ACHN (cell line): ENCODE measurements around the gene TSFM.
A peak's percentile ranks its signal among the peaks of the same experiment; 100 is the strongest.

Experiments
- DNase-seq: peaks from one replicate; pipeline ENCODE4 v3.0.0-alpha.2; 2015
- in situ Hi-C: cut with HindIII; loops from 2 replicates; pipeline ENCODE4 v1.10.0; 2017; ENCODE audit warnings: low sequenced_read_pairs, low pct_ligation_motif_present, low pct_unique_long_range_greater_than_20kb

The TSFM gene

DNA sequence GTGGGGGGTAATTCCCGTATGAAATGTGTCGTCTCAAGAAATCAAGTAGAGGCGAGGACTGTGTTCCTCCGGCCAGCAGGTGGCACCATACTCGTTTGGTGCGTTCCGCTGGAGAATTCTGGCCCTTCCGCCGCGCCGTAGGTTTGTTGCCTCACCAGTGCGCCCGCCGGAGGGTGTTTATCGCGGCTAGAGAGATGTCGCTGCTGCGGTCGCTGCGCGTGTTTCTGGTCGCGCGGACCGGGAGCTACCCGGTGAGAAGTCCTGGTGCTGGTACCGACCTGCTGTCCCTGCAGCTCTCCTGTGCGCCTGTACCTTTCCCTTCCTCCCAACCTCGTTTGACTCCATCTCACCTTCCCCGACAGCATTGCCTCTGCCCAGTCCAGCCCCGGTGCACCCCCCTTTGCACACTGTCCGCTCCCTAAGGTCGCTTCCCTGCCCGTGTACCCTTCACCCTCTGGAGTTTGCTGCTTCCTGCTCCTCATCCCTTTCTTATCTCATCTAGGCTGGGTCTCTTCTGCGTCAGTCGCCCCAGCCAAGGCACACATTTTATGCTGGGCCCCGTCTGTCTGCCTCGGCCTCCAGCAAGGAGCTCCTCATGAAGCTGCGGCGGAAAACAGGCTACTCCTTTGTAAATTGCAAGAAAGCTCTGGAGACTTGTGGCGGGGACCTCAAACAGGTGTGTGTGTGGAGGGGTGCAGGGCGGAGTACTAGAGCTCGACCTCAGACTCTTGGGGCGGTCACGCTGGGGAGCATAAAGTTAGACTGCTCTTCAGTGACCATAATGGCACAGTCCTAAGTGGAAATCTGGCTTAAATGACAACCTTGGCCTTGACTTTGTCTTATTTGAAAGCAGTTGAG, at the start of gene TSFM:
Gene TSFM (plus strand): TSS at position 180 of the 858 bp plus-strand sequence. CDS start 15 bp downstream, at position 195.
- peak; percentile 98 for DNase-seq

DNA sequence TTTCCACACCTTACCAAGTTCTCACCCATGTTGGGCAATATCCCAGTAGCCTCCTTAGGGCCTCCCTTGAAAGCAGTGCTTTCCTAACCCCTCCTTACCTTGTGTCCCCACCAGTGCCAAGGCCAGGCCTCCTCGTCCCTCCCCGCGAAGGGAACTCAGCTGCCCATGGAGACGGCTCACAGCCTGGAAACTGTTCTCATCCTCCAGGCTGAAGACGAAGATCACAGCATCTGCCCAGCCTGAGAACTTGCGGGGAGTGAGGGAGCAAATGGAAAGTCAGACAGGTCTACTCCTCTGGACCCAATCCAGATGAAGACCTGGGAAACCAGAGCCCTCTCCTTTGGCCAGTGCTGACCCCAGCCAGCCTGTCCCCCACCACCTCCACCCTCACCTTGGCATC, 48.7 kb upstream of the TSFM start:
- DNase-seq, result no peak
- in situ Hi-C loops, result no loop called here

More for the DNA sequence above, at the start of gene TSFM:
- in situ Hi-C loops, result no loop called here

DNA sequence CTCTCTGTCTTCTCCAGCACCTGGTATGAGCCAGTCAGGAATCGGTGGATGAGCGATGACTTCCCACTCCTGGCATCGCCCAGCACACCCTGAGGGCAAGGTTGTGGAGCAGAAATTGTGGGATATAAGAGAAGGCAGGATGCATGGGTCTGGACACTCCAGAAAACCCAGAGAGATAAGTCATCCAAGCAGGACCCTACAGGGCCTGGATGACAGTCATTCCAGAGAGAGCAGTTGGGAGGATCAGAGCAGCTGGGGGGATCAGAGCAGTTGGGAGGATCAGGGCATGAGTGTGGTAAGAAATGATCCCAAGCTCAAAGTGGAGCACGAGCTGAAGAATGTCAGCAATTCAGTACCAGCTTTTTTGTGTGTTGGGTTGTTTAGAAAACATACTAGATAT, 48.0 kb upstream of the TSFM start:
- in situ Hi-C loops, result no loop called here
- DNase-seq, result no peak

DNA sequence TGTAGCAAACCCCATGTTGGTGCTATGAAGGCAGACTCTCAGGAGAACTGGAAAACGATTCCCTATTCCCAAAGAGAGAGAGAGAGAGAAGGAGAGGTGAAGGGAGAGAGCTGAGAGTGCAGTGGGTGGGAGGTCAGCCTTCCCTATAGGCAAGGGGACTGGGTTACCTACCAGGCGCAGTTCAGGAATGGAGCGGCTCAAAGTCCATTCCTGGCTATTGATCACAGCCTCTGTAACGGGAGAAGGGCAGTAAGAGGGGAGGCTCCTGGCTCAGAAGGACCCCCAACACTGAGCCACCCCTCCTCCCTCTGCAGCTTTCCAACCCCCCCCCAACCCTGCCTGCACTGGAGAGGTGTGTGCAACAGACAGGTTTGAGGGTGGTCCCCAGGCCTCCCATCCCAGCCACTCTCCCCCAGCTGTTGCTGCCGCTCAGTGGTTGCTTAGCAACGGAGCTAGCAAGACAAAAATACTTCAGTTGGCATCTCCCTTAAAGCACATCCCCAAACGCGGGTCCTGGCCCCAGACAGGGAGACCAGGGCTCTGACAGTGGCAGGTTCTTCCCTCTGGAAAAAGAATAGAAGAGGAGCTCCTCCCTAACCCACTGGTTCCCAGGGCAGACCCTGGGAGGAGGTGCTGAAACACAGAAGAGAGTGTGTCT, 47.3 kb upstream of the TSFM start:
- in situ Hi-C loops, result no loop called here

DNA sequence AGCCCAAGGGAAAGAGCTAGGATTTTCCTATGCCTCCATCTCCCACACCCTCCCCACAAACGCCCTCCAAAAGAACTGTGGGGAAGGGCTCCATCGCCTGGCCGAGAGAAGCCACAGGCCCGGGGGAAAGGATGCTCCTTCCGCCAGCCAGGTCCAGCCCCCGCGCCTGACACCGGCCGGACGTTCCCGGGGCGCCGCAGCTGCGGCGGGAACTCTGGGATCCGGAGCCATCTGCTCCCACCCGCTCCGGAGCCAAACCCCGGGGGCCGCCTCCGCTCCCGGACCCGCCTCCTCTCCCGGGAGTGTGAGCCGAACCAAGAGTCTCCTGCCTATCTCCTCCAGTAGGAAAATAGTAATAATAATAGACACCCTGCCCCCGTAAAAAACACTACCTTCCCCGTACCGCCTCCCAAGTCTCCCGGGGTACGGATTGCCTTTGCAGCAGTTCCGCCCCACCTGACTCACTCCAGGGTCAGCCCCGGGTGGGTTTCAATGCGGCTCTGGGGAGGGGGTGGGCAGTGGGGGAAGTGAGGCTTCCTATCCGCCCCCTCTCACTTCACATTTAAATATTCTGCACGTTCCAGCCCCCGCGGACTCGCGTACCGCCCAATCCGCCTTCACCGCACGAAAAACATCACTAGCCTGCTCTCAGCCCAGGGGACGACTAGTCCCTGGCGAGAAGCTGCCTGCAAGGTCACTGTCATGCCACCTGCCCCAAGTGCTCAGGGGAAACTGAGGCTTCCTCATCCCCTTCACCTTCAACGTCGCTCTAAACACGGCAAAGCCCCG, 46.4 kb upstream of the TSFM start:
- DNase-seq, result peak; percentile 68
- in situ Hi-C loops, result no loop called here

More for the DNA sequence above, 47.3 kb upstream of the TSFM start:
- DNase-seq, result no peak

DNA sequence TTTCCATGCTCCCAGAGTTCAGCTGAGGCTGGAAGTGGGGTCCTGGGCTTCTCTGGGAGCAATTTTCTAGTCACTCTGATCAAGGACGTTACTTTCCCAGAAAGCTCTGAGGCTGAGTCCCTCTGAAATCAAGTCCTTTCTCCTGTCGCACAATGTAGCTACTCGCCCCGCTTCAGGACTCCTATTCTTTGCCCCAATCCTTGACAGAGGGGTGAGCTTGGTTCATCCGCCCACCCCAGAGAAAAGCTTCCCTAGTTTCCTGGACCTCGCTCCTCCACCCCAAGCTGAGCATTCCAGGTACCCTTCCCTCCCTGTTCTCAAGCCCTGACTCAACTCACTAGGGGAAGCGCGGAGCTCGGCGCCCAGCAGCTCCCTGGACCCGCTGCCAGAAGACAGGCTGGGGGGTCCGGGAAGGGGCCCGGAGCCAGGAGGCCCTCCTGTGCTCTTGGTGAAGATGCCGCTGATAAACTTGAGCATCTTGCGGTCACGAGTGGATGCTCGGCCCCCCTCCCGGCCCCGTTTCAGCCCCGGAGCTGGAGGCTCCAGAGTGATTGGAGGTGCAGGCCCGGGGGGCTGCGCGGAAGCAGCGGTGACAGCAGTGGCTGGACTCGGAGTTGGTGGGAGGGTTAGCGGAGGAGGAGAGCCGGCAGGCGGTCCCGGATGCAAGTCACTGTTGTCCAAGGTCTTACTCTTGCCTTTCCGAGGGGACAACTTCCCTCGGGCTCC, 45.7 kb upstream of the TSFM start:
- DNase-seq, result no peak
- in situ Hi-C loops, result no loop called here

DNA sequence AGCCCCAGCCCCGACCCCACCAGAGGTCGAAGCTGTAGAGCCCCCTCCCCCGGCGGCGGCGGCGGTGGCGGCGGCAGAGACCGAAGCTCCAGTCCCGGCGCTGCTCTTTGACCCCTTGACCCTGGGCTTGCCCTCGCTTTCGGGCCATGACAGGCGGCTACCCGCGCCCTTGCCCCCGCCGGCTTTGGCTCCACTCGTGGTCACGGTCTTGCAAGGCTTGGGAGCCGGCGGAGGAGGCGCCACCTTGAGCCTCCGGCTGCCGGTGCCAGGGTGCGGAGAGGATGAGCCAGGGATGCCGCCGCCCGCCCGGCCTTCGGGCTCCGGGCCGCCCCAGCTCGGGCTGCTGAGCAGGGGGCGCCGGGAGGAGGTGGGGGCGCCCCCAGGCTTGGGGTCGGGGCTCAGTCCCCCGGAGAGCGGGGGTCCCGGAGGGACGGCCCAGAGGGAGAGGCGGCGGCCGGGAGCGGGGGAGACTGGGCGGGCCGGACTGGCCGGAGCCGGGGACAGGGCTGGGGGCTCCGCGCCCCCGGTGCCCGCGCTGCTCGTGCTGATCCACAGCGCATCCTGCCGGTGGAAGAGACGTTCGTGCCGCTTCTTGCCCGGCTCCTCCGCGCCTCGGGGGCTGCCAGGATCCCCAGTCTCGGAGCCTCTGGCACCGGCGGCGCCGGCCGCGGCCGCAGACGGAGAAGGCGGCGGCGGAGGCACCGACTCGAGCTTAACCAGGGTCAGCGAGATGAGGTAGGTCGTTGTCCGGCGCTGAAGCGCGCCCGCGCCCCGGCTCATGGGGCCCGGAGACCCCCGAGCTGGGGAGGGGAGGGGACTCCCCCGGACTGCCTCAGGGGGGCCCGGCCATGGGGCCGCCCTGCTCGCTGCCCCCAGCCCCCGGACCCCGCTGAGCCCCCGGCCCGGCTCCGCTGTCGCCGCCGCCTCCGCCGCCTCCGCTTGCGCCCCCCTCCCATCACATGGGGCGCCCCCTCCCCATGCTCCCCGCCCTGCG, 44.8 kb upstream of the TSFM start:
- DNase-seq, result peak; percentile 50
- in situ Hi-C loops, result no loop called here

DNA sequence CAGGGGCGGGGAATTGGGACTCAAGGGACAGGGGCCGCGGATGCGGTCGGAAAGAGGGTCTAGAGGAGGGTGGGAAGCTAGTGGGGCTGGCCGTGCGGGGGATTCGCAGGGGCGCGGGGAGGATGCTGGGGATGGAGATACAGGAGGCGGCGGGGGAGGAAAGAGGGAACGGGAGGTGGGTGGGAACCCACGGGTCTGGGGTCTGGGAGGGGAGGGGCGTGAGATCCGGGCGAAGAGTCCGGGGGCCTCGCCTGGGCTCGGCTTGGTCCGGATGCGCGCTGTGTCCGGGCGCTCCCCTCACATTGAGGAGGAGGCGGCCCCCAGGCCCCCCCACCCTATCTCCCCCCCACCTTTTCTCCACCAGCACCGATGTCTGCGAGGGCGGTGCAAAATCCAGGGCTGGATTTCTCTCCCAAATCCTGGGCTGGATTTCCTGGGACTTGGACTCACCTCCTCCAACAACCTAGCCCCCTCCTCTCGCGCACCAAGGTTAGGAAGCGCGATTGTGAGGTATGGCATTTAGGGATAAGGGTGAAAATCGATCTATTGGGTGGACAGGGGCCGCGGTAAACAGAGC, 43.8 kb upstream of the TSFM start, which contains the start of gene AGAP2:
Gene AGAP2 (minus strand): TSS at position 82 of the 577 bp plus-strand sequence. CDS start 496 bp downstream, outside the sequence.
- DNase-seq, result peak; percentile 35

DNA sequence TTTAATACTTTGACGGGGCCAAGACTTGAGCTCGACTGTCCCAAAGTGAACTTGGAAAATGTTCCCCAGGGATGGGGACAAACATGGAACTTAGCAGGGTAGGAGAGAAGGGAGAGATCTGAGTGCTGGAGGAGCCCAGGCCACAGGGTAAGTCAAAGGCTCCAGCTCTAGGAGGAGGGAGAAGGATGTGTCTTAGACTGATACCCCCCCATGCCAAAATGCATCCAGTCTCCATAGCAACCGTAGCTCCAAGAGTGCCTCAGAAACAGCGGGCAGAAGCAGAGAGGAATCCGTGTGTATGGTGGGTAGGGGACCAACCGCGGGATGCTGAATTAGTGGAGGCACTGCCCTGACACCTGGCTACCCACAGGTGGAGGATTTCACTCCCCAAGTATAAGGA, 43.2 kb upstream of the TSFM start:
- no peak for DNase-seq
- in situ Hi-C loops, result no loop called here

More for the DNA sequence above, 43.8 kb upstream of the TSFM start, which contains the start of gene AGAP2:
- in situ Hi-C loops, result no loop called here

DNA sequence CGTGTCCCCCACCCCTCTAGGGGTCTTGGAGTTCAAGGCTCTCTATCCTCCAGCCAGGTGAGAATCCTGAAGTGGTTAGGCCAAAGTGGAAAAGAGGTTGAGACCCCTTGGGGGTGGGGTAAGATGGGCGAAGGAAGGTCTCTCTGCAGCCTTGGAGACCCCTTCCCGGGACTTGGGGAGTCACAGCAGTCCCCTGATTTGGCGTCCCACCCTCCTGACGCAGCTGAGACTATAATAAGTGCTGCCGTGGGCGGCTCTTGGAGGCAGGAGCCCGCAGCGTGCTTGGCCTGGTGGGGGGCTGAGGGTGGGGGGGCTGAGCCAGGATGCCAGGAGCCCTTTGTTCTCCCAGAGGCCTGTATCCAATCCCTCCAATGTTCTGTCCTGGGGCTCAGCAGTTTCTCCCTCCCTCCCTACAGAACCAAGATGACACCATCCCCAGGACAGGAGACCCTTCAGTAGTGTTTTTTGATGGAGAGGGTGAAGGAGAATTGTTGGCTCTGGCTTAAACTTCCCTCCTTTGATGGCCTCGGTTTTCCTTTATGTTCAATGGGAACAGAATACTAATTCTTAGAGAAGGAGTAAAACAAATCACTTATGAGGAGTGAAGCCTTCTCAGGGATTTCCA, 42.6 kb upstream of the TSFM start:
- in situ Hi-C loops, result no loop called here
- DNase-seq, result no peak

DNA sequence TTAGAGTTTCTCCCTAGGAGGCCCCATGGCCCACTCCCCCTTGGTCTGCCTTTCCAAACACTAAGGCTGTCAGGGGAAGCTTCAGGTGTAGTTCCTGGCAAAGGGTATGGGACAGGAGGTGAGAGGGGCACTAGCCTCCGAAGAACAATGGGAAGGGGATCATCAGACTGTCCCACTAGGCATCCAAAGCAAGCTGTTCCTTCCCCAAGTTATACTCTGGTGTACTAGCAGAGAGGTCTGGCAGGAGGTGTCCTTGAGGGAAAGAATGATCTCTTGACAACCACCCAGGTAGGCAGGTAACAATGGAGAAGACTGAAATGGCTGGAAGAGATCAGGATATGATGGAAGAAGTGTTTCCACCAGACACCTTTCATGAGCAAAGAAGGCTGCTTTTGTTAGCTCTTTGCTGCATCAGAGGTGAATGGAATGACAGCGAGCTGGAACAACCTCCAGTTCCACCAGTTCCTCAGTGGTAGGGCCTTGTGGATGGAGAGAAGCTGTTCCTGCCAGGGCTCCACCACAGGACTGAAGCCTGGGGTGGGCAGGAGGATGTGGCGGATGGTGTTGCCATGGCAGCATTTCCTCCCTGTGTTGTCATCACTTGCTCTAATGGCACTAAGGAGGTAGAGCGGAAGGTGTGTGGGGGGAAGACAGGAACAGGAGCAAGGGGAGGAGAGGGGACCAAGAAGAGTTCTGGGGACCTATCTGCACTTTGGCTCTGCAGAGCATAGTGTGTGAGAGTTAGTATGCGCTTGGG, 41.8 kb upstream of the TSFM start:
- in situ Hi-C loops, result no loop called here

DNA sequence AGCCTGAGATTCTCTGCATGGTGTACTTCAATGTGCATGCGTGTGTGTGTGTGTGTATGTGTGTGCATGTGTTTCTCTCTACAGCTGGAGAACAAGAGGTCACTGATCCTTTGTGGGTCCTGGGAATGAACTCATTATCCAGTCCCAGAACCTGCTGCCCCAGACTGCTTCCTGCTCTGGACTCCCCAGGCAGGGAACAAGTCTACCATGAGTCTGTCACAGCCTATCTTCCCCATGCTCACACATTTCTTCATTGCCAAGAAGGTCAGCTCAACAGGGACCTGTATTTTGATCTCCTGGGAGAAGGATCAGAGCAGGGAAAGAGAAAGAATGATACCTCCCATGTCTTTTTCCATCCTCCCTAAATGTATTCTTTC, 41.2 kb upstream of the TSFM start:
- in situ Hi-C loops, result no loop called here
- no peak for DNase-seq

More for the DNA sequence above, 41.8 kb upstream of the TSFM start:
- no peak for DNase-seq

DNA sequence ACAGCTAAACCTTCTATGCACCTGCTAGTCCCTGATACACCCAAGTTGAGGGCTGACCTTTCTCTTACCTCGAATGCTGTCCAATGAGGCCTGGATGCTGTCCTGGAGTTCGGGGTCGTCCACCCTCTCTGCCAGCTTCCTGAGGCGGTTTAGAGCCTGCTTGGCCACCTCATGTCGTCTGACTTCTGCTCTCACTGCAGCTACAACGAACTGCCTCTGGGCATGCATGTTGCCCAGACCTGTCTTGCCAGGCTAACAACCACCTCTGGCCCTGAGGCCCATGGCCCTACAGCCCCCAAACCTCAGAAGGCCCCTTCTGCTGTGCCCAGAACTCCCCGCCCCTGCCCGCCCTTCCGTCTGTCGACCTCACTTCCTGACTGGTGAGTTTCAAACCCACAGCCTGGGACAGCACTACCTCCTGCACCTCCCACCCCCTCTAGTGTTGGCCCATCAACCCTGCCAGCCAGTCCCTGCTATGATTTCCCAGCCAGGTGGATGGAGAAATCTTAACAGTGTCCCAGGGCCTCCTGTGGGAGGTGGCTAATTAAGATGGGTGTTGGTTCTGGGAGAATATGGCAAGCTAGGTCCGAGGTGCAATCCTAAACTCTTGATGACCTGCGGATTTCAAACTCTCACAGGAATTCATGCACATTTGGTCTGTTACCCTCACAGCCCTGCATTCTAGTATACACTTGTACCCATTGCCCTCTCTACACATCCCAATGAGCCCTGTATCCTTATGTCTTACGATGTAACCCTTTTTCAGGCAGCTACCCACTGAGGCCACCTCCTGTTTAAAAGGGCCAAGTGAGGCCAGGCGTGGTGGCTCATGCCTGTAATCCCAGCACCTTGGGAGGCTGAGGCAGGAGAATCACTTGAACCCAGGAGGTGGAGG, 40.5 kb upstream of the TSFM start:
- peak; percentile 43 for DNase-seq
- in situ Hi-C loops, result no loop called here

DNA sequence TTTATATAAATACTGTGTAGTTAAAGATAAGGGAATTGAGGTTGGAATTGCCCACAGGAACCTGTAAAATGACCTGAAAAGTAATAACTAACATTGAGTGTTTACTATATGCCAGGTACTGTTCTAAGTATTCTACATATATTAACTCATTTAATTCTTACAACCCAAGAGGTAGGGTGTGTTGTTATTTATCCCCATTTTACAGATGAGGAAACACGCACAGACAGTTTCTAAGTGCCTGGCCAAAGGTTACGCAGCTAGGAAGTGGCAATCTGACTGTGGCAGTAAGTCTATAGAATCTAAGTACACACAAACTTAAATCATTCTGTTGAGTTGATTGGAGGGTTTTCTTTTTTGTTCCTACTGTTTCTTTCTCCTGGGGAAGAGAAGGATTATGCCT, 38.8 kb upstream of the TSFM start:
- in situ Hi-C loops, result no loop called here

DNA sequence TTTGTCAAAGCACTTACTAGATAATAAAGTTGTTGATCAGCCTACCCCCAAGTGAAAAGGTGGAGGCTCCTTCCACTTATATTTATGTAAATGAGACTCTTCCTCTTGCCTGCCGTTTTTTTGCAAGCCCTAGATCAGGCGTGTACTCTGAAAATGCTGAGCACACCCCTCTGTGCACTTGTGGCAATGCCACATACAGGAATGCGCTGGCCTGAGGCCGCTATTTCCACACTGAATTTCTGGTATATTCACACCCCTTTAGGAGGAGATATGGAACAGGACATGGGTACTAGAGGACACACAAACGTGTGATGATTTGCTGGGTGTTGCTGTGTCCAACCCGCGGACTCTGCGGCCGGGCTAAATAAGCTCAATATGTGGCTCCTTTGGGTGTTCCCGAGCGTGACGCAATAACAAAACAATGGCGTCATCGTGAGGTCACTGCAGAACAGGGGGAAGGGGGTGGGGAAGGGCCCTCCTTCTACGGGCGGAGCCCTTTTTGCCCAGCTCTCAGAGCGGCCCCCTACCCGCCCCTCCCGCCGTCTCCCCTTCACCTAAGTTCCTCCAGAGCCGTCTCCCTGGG, 38.3 kb upstream of the TSFM start:
- DNase-seq, result peak; percentile 90
- in situ Hi-C loops, result no loop called here

More for the DNA sequence above, 38.8 kb upstream of the TSFM start:
- DNase-seq, result no peak
